GM12875 (cell line): Measurements from ENCODE around the gene KANSL3.

Source experiments
- H3K4me3 ChIP-seq: one replicate; pipeline ENCODE4 v1.5.1; 2011; ENCODE audit warnings: low read depth, low read length, control low read depth
- TF ChIP-seq, protein P1 (sequence below): IDR thresholded peaks from 2 replicates; pipeline ENCODE4 v1.5.1; 2011; ENCODE audit warnings: low read depth, mild to moderate bottlenecking, control low read depth, inconsistent platforms, low read length, moderate library complexity, borderline replicate concordance; ENCODE audit not compliant: insufficient read depth

Gene KANSL3

GRCh38 chr2:96638144-96639121, at the start of gene KANSL3:
Gene KANSL3, minus strand, starts transcription at chr2:96638312. Its CDS starts 1,177 bp downstream, at chr2:96637135.
- TF ChIP-seq, protein P1, sequence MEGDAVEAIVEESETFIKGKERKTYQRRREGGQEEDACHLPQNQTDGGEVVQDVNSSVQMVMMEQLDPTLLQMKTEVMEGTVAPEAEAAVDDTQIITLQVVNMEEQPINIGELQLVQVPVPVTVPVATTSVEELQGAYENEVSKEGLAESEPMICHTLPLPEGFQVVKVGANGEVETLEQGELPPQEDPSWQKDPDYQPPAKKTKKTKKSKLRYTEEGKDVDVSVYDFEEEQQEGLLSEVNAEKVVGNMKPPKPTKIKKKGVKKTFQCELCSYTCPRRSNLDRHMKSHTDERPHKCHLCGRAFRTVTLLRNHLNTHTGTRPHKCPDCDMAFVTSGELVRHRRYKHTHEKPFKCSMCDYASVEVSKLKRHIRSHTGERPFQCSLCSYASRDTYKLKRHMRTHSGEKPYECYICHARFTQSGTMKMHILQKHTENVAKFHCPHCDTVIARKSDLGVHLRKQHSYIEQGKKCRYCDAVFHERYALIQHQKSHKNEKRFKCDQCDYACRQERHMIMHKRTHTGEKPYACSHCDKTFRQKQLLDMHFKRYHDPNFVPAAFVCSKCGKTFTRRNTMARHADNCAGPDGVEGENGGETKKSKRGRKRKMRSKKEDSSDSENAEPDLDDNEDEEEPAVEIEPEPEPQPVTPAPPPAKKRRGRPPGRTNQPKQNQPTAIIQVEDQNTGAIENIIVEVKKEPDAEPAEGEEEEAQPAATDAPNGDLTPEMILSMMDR, result no peak

GRCh38 chr2:96687266-96687665, 49.2 kb upstream of the KANSL3 start:
- no peak overlapping the region for H3K4me3 ChIP-seq
- TF ChIP-seq, protein P1, result no peak

More at GRCh38 chr2:96638144-96639121, at the start of gene KANSL3:
- peak within 1 kb of the TSS; percentile 53 for H3K4me3 ChIP-seq

GRCh38 chr2:96685577-96686459, 47.7 kb upstream of the KANSL3 start:
- TF ChIP-seq, protein P1, result no peak

DNA sequence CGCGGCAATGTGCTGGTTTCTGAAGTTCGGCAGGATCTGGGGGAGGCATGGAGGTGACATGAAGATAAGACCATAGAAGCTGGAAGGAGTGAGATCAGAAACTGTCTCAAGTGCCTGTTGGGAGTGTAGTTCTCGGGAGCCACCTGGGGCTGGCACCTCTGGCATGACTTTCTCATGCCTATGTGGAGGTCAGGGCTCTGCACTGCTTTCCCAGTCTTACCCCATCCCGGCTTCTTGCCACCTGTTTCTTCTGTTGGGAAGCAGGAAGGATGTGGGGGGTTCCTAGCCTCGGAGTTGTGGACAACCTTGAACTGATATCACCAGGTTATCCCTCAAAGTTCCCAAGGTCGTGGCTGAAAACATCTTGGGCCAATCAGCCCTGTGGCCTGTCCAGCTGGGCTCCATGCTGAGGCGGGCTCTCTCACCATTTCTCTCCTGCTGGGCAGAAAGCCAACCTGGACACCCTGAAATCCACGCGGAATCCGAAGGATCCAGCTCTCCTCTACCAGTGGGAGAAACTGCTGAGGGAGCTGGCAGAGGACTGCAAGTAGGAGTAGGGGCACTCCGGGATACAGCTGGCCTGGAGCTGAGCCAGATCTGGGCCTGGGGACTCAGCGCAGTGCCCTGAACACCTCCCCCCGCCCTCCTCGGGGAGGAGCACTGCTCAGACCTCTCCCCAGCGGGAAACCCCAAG, 46.9 kb upstream of the KANSL3 start:
- TF ChIP-seq, protein P1, result no peak
- no peak overlapping the region for H3K4me3 ChIP-seq

More at GRCh38 chr2:96685577-96686459, 47.7 kb upstream of the KANSL3 start:
- no peak overlapping the region for H3K4me3 ChIP-seq

GRCh38 chr2:96683972-96684820, 46.1 kb upstream of the KANSL3 start:
- H3K4me3 ChIP-seq, result no peak overlapping the region
- TF ChIP-seq, protein P1, result no peak

DNA sequence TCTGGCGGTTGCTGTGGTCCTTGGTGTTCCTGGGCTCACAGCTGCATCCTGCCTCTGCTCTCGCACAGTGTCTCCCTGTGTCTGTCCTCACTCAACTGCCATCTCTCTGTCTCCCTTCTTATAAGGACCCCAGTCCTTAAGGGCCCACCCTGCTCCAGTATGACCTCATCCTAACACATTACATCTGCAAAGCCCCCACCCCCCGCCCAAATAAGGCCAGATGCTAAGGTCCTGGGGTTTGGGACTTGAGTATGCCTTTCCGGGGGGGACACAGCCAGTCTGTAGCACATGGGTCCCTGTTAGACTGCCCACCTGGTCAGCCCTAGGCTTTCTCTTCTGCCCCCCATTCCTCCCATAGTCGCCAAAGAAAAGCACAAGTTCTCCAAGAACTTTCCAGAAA, 45.2 kb upstream of the KANSL3 start:
- no peak overlapping the region for H3K4me3 ChIP-seq
- TF ChIP-seq, protein P1, result no peak
